KG1 (cell line): ENCODE data around the gene COA6.
"Not testable (repeated sequence)": the region's sequence is repeated elsewhere in the genome, so short reads cannot be mapped to it uniquely, and the experiment has no call there.

ENCODE experiments used
- DNase-seq: peaks from one replicate; lab custom pipeline; 2025; lab: John Stamatoyannopoulos, UW

Gene COA6

DNA sequence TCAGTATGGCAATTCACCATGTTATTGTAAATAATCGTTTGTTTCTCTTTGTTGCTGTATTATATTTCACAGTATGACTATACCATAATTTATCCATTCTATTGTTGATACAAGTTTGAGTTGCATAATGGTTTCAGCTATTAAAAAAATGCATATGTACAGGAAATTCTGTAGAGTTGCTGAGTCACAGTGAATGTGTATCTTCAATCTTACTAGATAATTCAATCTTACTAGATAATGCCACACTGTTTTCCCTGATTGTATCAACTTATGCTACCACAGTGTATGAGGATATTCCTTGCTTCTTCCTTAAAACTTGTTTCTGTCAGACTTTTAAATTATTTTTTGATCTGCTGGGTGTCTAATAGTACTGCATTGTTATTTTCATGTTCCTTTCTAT, 3.5 kb upstream of the COA6 start:
- DNase-seq, result no peak

DNA sequence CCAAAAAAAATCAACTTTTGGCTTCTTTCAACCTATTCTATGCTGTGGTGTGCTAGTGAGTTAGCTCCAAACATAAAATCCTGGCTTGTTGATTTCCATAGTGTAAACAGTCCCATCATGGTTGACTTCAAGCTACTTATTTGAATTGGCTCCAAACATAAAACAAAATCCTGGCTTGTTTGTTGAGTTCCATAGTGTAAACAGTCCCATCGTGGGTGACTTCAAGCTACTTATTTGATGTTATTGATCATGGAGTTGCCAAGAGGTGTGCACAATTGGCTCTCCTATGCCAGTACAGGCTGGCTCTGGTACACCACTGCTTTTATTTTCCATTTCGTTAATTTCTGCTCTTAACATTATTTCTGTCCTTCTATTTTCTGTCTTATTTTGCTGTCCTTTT, 1.8 kb upstream of the COA6 start:
- no peak for DNase-seq

DNA sequence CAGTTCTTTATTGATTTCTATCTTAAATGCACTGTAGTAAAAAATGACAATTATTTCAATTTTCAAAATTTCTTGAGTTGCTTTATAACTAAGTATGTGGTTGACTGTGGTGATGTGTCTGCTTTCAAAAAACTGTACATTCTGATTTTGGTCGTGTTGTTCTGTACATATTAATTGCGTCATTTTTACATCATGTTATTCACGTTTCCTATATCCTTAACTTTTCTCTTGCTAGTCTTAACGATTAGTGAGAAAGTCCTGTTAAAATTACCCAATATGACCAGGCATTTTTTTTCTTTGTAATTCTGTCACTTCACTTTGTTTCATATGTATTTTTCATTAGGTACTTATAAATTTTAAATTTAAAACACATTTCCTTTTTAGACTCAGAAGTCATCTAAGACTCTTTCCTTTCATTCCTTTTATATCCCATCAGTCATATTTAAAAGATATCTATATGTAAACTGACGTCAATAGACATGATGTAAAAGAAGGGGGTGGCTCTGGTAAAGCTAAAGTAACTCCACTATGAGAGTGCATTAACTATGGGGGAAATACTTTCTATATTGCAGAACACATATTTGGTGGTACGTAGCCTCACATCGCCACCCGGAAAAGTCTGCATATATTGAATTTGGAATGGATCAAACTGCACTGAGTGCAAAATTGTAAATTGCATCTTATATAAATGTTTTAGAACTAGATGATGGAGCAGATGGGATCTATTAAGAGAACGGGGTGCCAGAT, 1.1 kb upstream of the COA6 start:
- no peak for DNase-seq

DNA sequence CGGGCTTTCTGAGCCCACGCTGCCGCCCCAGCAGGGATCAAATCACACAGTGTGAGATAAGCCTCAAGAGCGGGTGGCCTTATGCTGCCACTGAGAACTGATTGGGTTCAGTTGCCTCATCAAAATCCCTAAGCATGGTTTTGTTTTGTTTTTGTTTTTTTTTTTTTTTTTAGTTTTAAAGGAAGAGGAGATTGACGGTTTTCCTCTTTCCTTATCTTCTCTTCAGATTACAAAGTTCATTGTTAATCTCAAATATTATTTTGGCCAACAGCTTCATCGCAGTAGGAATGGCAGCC, 651 bp downstream of the COA6 start:
- no peak for DNase-seq

DNA sequence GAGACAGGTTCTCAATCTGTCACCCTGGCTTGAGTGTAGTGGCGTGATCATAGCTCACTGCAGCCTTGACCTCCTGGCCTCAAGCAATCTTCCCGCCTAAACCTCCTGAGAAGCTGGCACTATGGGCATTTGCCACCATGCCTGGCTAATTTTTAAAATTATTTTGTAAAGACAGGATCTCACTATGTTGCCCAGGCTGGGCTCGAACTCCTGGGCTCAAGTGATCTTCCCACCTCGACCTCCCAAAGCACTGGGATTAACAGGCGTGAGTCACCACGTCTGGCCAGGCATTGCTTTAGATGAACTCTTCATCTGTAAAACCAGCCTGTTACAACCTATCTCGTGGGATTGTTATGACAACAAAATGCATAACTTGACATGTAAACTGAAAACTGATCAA, 2.4 kb downstream of the COA6 start:
- no peak for DNase-seq

DNA sequence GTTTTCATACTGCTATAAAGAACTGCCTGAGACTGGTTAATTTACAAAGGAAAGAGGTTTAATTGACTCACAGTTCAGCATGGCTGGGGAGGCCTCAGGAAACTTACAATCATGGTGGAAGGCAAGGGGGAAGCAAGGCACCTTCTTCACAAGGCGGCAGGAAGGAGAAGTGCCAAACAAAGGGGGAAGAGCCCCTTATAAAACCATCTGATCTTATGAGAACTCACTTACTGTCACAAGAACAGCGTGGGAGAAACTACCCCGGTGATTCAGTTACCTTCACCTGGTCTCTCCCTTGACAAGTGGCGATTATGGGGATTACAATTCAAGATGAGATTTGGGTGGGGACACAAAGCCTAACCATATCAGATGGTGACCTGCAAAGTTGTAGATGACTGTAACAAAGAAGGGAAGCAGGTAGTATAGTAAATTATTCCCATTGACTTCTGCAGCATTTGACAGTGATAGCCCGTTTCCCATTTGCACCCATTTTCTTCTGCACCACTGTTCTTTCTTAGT, 6.4 kb downstream of the COA6 start:
- not testable (repeated sequence) for DNase-seq

DNA sequence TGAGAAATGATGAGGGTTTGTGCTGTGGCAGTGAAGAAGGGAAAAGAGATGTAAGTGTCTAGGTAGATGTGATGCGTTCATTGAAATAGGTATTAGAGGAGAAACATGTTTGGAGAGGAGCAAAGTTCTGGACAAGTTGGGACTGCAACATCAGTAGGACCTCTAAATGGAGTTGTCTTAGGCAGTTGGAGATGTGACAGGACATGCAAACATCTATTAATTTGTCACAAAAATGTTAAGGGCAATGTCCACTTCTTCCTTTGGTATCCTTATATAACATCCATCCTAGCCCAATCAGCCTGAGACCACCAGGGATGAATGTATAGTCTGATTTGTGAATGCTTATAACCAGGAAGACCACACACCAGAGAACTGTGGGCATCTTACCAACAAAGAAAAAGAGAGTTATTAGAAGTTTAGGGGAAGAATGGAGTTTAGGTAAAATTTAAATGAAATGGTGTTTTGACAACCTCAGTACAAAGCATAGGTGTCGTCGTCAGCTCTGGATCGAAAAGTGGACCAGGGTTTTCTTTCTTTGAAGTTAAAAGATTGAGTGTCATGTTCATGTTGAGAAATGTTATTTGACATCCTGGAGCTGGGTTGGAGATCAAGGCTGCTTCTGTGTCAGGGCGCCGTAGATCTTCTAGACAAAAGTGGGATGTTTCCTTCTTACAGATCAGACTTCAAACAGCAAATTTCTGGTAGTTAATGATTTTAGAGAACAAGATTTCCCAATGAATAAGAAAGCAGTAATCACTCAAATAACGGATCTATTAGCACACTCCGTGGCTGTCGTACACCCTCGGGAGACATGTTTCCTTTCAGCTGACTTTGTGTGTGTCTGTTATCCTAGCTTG, 8.7 kb downstream of the COA6 start:
- no peak for DNase-seq

DNA sequence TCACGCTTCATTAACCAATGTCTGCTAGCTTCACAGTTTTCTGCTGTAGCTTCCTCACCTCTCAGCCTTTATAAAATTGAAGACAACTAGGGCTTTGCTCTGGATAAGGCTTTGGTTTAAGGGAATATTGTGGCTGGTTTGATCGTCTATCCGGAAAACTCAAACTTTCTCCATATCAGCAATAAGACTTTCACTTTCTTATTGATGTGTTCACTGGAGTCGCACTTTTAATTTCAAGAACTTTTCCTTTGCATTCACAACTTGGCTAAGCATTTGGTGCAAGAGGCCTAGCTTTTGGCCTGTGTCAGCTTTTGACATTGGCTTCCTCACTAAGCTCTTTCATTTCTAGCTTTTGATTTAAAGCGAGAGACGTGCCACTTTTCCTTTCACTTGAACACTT, 12.9 kb downstream of the COA6 start:
- DNase-seq, result no peak

DNA sequence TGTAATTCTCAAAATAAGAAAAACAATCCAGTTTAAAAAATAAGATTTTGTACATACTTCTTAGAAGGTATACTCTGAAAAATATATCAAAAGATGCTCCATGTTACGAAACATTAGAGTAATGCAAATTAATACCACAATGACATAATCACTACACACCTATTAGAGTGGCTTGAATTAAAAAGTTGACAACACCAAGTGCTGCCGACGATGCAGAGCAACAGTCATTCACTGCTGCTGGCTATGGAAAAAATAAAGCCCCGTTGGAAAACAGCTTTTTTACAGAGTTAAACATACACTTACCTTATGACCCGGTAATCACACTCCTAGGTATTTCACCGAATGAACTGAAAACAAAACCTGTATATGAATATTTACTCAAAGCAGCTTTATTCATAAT, 14.8 kb downstream of the COA6 start:
- no peak for DNase-seq

DNA sequence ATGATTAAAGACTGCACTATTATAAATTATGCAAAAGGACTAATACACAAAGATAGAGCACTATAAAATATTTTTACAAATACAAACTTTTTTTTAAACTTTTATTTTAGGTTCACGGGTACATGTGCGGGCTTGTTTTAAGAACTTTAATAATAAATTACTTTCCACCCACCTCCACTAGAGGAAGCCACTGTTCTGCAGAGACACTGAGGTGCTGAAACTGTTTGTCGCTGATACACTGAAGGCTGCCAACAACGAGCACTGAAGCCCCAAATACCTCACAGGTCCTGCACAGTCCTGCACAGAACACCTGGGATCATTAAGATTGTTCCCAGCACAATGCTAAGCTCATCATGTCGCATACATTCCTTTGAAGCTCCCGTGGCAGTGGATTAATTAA, 19.9 kb downstream of the COA6 start:
- no peak for DNase-seq

DNA sequence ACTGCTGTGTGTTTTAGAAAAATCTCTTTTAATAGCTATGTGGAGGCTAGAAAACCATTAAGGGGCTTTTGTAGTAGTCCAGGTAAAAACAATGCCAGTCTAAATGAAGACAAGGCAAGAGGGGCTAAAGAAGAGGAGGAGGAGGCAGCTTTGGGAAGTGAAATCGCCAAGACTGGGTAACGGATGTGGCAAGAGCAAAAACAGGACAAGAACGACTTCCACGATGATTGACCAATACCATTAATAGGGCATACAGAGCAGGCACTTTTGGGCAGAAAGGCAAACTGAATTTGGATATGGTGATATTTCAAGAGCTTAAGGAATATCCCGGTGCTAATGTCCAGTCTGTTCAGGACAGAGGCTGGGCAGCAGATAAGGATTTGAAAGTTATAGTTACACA, 22.0 kb downstream of the COA6 start:
- no peak for DNase-seq

DNA sequence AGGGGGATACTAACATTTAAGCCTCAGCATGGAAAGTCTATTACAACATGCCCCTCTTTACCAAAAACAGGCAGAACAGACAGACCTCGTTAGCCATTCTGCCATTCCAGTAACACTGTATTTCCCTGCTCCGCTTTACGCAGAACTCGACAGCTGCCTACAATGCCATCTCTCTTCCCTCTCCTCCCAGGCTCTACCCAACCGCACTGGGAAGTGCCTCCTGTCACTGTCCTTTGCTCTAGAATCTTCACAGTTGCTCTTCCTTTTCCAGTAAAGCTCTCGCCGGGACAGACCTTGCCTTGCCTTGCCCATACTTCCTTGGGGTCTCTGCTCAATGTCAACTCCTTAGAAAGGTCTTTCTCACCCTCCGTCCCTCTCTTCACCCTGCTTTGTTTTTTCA, 22.8 kb downstream of the COA6 start:
- DNase-seq, result no peak

DNA sequence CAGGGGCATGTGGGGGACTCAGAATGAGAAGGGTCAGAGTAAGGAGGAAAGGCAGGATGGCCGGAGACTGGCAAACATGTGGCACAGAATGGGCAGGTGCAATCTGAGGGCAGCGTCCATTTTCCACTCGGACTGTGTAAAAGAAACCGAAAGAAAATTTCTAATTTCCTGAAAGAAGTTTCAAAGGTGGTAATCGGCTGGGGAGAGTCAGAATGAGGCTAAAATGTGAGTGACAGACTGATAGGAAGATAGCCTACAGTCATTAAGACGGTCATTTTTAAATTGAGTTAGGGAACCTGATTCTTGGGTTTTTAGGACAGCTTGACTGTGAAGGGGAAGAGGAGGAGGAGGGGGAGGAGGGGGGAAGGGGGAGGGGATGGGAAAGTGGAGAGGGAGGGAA, 23.6 kb downstream of the COA6 start:
- no peak for DNase-seq

DNA sequence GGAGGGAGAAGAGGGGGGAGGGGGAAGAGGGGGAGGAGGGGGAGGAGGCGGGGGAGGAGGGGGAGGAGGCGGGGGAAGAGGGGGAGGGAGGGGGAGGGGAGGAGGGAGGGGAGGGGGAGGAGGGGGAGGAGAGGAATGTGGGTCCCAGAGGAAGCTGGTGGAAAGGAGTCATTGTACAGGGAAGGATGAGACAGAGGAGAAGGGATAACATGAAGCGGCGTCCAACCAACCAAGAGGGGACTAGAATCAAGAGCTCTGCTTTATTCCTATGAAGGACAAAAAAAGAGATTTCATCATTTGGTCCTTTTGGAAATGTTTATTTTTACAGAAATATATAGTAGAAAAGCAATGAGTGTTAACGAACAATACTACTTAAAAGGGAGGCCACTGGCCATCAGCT, 24.5 kb downstream of the COA6 start:
- DNase-seq, result no peak

DNA sequence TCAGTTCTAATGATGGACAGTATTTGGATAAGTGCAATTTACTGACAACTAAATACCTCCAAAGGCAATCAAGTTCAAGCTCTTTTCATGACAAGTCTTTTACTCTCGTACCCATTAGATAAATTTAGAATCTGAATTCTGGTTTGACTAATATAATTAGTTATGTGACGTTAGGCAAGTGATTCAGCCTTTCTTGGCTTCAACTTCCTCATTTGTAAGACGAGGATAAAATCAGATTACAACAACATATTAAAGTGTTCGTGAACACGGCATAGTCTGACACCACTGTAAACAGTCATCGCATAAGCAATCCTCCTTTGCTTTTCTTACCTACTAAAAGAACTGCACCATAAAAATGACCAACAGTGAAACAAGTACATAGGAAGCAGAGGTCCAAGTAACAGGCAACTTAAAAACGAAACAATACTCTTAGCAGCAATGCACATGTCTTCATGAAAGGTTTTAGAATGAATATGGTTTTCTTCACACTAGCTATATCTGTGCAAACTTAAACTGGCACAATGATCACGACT, 25.7 kb downstream of the COA6 start:
- no peak for DNase-seq

DNA sequence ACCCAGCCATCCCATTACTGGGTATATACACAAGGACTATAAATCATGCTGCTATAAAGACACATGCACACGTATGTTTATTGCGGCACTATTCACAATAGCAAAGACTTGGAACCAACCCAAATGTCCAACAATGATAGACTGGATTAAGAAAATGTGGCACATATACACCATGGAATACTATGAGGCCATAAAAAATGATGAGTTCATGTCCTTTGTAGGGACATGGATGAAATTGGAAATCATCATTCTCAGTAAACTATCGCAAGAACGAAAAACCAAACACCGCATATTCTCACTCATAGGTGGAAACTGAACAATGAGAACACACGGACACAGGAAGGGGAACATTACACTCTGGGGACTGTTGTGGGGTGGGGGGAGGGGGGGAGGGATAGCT, 26.3 kb downstream of the COA6 start:
- not testable (repeated sequence) for DNase-seq

DNA sequence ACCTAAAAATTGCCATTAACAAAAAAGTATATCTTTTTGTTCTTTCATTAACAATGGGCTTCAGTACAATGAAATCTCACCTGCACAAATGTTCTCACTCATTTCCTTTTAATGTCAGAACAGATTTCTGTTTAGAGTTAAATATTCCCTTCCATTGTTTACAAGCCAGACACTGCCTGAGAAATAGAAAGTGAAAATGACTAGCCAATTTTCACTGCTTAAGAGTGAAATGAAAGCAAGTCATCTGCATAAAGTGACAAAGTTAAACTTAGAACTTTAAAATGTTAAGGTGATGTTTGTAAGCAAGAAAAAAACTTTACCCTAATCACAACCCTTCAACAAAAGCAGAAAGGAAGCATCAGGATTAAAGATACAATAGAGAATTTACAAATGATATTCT, 27.5 kb downstream of the COA6 start:
- no peak for DNase-seq

DNA sequence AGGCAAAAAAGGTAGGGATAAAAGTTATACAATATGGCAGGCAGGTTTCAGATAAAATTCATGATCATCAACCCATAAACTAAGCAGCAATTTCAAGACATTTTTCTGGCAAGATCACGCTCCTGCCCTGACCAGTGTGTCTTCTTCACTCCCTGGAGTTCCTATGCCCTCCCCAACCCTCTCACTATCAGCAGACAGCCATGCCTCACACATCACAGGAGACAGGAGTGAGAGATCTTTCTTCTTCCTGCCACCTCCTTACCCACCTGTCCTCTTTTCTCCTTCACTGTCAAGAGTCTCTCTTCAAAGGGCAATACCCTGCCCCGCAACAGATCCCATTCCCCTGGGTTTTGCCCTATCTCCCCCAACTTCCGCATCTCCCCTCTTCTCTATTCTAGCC, 28.4 kb downstream of the COA6 start:
- no peak for DNase-seq

DNA sequence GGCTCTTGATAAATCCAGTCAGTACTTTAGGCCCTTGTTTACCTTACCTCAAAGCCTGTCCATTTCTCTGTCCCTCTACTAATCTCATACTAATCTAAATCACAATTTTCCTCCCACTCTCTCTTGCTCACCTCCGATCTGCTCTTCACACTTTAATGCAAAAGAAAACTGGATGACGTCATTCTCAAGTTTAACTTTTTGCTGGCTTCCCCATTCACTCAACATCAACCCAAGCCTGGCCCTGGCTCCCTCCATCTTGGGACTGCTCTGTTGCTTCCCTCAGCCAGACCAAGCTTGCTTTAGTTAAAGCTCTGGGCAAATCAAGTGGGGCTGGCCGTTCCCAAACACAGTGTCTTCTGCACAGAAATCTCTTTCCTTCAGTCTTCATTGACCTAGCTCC, 29.7 kb downstream of the COA6 start:
- DNase-seq, result no peak

DNA sequence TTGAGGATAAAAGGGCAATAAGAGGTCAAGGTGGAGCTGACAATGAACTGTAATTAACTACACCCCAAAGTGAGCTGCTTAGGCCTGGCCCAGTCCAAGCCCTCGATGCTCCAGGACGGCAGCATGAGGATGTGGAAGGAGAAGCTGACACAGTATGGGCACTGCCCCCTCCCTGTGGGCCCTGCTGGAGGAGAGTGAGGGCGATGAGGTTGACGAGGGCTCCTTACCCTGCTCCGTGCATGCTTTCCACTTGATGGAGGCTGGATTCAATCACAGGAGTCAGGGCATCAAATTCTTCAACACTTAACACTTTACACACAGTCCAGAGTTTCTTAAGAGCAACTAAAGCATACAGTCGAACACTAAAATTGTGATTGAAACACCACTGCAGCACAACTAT, 32.4 kb downstream of the COA6 start:
- no peak for DNase-seq

DNA sequence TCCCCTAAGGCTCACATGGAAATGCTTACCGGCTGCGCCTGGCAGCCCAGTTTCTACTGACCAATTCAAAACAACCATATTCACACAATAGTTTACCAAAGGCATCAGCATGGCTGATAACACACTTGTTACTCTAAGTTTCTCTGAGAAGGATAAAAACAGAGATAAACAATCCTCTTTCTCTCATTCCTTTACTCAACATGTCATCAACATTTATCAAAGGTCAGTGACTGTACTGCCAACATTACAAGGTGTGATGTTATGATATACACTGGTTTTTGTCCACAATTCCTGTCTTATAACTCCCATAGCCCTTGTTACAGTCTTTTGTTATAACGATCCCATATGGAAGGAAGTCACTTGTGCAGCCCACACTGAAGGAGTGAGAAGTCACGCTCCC, 33.6 kb downstream of the COA6 start:
- DNase-seq, result no peak

DNA sequence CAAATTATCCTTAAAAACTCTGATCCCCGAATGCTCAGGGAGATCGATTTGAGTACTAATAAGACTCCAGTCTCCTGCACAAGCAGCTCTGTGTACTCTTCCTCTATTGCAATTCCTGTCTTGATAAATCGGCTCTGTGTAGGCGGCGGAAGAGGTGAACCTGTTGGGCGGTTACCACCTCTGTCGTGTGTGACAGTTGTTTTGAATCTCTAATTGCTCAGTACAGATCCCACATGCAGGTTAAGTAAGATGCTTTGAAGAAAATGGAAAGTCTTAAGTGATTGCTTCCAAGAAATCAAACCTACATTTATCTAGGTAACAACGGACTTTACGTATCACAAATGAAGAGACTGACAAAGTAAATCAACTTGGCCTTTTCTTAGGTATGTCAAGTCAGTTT, 35.5 kb downstream of the COA6 start:
- no peak for DNase-seq

DNA sequence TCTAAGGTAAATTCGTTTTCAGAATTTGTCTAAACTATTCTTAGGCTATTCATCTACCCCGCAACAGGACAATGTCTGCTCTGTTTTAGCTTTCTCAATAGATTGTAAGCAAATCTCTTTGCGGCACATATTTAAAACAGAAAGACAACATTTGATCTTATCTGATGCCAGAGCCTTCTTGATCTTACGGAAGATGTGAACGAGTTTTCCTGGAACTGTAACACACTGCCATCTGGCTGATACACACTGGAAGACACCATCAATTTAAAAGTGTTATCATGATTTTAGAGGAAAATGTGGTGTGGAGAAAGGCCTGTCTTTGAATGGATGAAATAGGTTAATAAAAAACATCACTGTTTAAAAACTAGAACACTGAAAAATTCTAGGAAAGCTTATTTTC, 36.1 kb downstream of the COA6 start:
- DNase-seq, result no peak
